K562 (cell line): ENCODE data around the gene GPHN. TPM values are rescaled to one million over a fixed set of nuclear protein-coding genes. Genes with fewer than 3 reads are reported as not detected.

ENCODE experiments used
- ATAC-seq: fragments of 200-7000 bp; cut with Tn5 transposase; 3 replicates; pipeline ENCODE4 v1.9.1; 2020; ENCODE audit warnings: moderate library complexity
- BruUV-seq: library from RNA; stranded (reverse); fragments of 400-500 nt; replicated peaks from 2 replicates; lab custom pipeline; 2021; lab: Mats Ljungman, UMichigan
- CTCF ChIA-PET: fragments of 300-600 bp; formaldehyde crosslinking; extraction: SDS; loops from one replicate; lab custom pipeline; 2021; ENCODE audit warnings: low intra/inter-chr PET ratio; lab: Yijun Ruan, JAX
- POLR2A ChIA-PET: fragments of 300-600, 350-650 bp; sonication (Branson Sonifier 250); formaldehyde crosslinking; extraction: SDS; loops from one replicate; lab custom pipeline; 2021; ENCODE audit warnings: antibody characterized with exemption, inconsistent platforms; lab: Yijun Ruan, JAX
- DNase-seq, 4 experiments: peaks; one replicate each; pipeline versions ENCODE4 v3.0.0 to v3.0.0-alpha.2; 2011 to 2018; ENCODE audit warnings: low spot score in 3 of 4, mixed read lengths in 3 of 4; ENCODE audit errors: extremely low read depth in 1 of 4
- FAIRE-seq: peaks from 2 replicates; lab custom pipeline; 2011; peaks lifted over from hg19 to GRCh38; lab: Jason Lieb, UNC
- H2AFZ ChIP-seq: 2 replicates; pipeline ENCODE4 v1.6.0; 2011; ENCODE audit warnings: low read depth, low read length, control low read depth, inconsistent platforms
- H3K27ac ChIP-seq: fragments of 200-600 bp; 3 replicates; pipeline ENCODE4 v1.8.0; 2011; ENCODE audit warnings: low read depth, mild to moderate bottlenecking, control low read depth, inconsistent platforms, low read length, moderate library complexity, mixed read lengths; ENCODE audit errors: extremely low read depth
- H3K27me3 ChIP-seq, 2 experiments: fragments of 300-600 bp in 1 of 2; 2 replicates in 1 of 2; 3 replicates in 1 of 2; pipeline versions ENCODE4 v1.6.0 to v1.8.0; 2011; ENCODE audit warnings: inconsistent platforms in 2 of 2, low read length in 2 of 2, mild to moderate bottlenecking in 1 of 2, mixed read lengths in 1 of 2, moderate library complexity in 1 of 2; ENCODE audit not compliant: control insufficient read depth in 2 of 2, insufficient read depth in 2 of 2
- H3K36me3 ChIP-seq: fragments of 300-600 bp; 3 replicates; pipeline ENCODE4 v1.8.0; 2011; ENCODE audit warnings: mild to moderate bottlenecking, low read length, inconsistent platforms; ENCODE audit not compliant: control insufficient read depth, insufficient read depth
- H3K4me1 ChIP-seq, 2 experiments: fragments of 200-600 bp in 1 of 2; replicated peaks in 1 of 2; 2 replicates in 1 of 2; 3 replicates in 1 of 2; pipeline versions ENCODE4 v1.5.1 to v1.8.0; 2011; ENCODE audit warnings: inconsistent platforms in 2 of 2, low read length in 2 of 2, mild to moderate bottlenecking in 1 of 2, mixed read lengths in 1 of 2, moderate library complexity in 1 of 2; ENCODE audit not compliant: control insufficient read depth in 2 of 2, insufficient read depth in 2 of 2
- H3K4me2 ChIP-seq: 2 replicates; pipeline ENCODE4 v1.6.1; 2011; ENCODE audit warnings: low read length, control low read depth, inconsistent platforms, mixed read lengths; ENCODE audit not compliant: insufficient read depth
- H3K4me3 ChIP-seq: fragments of 200-600 bp; sonication (generic), shearing (Covaris generic); 2 replicates; pipeline ENCODE4 v1.5.1; 2016; ENCODE audit warnings: control low read depth, inconsistent platforms
- H3K79me2 ChIP-seq: fragments of 200-600 bp; 3 replicates; pipeline ENCODE4 v1.8.0; 2011; ENCODE audit warnings: low read length, inconsistent platforms; ENCODE audit not compliant: control insufficient read depth, insufficient read depth
- H3K9ac ChIP-seq, 2 experiments: 2 replicates each; pipeline versions ENCODE4 v1.6.0 to v1.6.1; 2011; ENCODE audit warnings: low read depth in 2 of 2, low read length in 2 of 2, control low read depth in 1 of 2, inconsistent platforms in 1 of 2, mild to moderate bottlenecking in 1 of 2, mixed read lengths in 1 of 2; ENCODE audit not compliant: insufficient read depth in 1 of 2
- H3K9me1 ChIP-seq: one replicate; pipeline ENCODE4 v1.6.0; 2011; ENCODE audit warnings: inconsistent platforms, mild to moderate bottlenecking, low read length, moderate library complexity; ENCODE audit not compliant: control insufficient read depth, insufficient read depth
- H3K9me3 ChIP-seq: replicated peaks from 2 replicates; pipeline ENCODE4 v1.5.1; 2011; ENCODE audit warnings: low read depth, low read length, inconsistent platforms; ENCODE audit not compliant: control insufficient read depth, insufficient read depth
- H4K20me1 ChIP-seq: replicated peaks from 2 replicates; pipeline ENCODE4 v1.6.1; 2011; ENCODE audit warnings: low read length, inconsistent platforms, mixed read lengths; ENCODE audit not compliant: control insufficient read depth, insufficient read depth
- CBX3 ChIP-seq, 2 experiments: IDR thresholded peaks; 1 replicate in 1 of 2; 2 replicates in 1 of 2; pipeline ENCODE4 v1.6.1; 2012; ENCODE audit warnings: inconsistent platforms in 2 of 2, low read length in 2 of 2, borderline replicate concordance in 1 of 2, control low read depth in 1 of 2
- ZNF133 ChIP-seq: fragments of 250-450 bp; sonication (Bioruptor Pico); IDR thresholded peaks from 2 replicates; pipeline ENCODE4 v1.4.0; 2020; ENCODE audit warnings: mild to moderate bottlenecking
- ZNF407 ChIP-seq: fragments of 450-650 bp; IDR thresholded peaks from 2 replicates; pipeline ENCODE4 v1.6.1; 2016; ENCODE audit warnings: low read depth
- WGBS: fragments of 100-300 bp; shearing (Covaris generic); methylation state at CpG from one replicate; pipeline ENCODE4 v1.1.6; 2016; ENCODE audit warnings: low coverage, mixed read lengths; ENCODE audit not compliant: insufficient coverage; ENCODE audit errors: missing lambda C conversion rate; 5-methylcytosine and 5-hydroxymethylcytosine counted together
- in situ Hi-C: fragments of 300-500 bp; cut with MboI; formaldehyde crosslinking; loops from 4 replicates; pipeline ENCODE4 v1.15.0; 2018; ENCODE audit warnings: inconsistent platforms, mixed read lengths
- intact Hi-C: fragments of 100-400 bp; cut with micrococcal nuclease; formaldehyde crosslinking; loops from 2 replicates; pipeline ENCODE4 v1.14.2; 2022
- polyA plus RNA-seq, 8 experiments: library from polyadenylated mRNA; depleted of rRNA in 4 of 8; stranded (reverse) in 5 of 8; unstranded in 3 of 8; fragments of >200 nt; fragmentation: Nextera tagmentation in 2 of 8; fragmentation: Illumina TruSeq in 1 of 8; extraction: Ambion mirVana in 2 of 8; extraction: Trizol in 1 of 8; gene quantifications; 2 replicates each; pipeline versions ENCODE4 v1.2.1 to v1.2.3, GENCODE V29; 2011 to 2014; ENCODE audit warnings: inconsistent platforms in 1 of 8, missing spikeins in 1 of 8
- total RNA-seq, 7 experiments: library from RNA; depleted of rRNA in 6 of 7; stranded (reverse); fragments of >200 nt in 6 of 7; fragmentation: Illumina TruSeq in 2 of 7; extraction: Trizol in 2 of 7; gene quantifications; 2 replicates each; pipeline versions ENCODE4 v1.2.1 to v1.2.3, GENCODE V29; 2011 to 2021; ENCODE audit warnings: low replicate concordance in 1 of 7

The GPHN gene
- total and polyA plus RNA-seq, 9 of the 15 experiments (the other 6 are each of a cell fraction or from before 2014, with no cell fraction given), result 5.9 to 16.0 (median 11.4) TPM

GRCh38 chr14:66881596-66881995 lies 373.6 kb downstream of the GPHN start:
- no TSS peak for BruUV-seq
- no peaks in the 10 kb centered on the region for H3K36me3 ChIP-seq
- no peak for DNase-seq

GRCh38 chr14:66884149-66884548 lies 376.2 kb downstream of the GPHN start:
- 74% methylated on average over 2 of the region's 2 CpGs for WGBS
- no peak overlapping the region for H3K9ac ChIP-seq
- 0 out of 2 replicates have a peak, but pooled peaks cover 2% of the 10 kb centered on the region for H3K9me3 ChIP-seq
- no peak overlapping the region for H3K4me2 ChIP-seq
- CTCF ChIA-PET, result no interaction called here
- H3K4me3 ChIP-seq, result no peak overlapping the region
- no TSS peak for BruUV-seq
- FAIRE-seq (no peak), DNase-seq (no peak), ATAC-seq (no peak)
- H3K36me3 ChIP-seq, result no peaks in the 10 kb centered on the region
- in situ Hi-C loops, result no loop called here
- H3K27ac ChIP-seq, result no peak overlapping the region
- no peak overlapping the region for H2AFZ ChIP-seq
- no peaks in the 10 kb centered on the region for H3K9me1 ChIP-seq
- H3K79me2 ChIP-seq, result no peaks in the 10 kb centered on the region
- intact Hi-C loops, result no loop called here
- no peaks in the 10 kb centered on the region for H3K4me1 ChIP-seq
- POLR2A ChIA-PET, result no interaction called here
- no peaks in the 10 kb centered on the region for H4K20me1 ChIP-seq
- no peaks in the 10 kb centered on the region for H3K27me3 ChIP-seq
- no peak for TF ChIP-seq ZNF407

More at GRCh38 chr14:66881596-66881995, 373.6 kb downstream of the GPHN start:
- ChIA-PET CTCF (no interaction called here), POLR2A (no interaction called here)
- Histone ChIP-seq H3K4me2 (no peak overlapping the region), H2AFZ (no peak overlapping the region), H3K9me3 (0 out of 2 replicates have a peak, but pooled peaks cover 1% of the 10 kb centered on the region), H3K9ac (no peak overlapping the region), H3K27ac (no peak overlapping the region), H3K4me1 (no peaks in the 10 kb centered on the region), H3K27me3 (no peaks in the 10 kb centered on the region), H3K79me2 (no peaks in the 10 kb centered on the region), H4K20me1 (no peaks in the 10 kb centered on the region), H3K9me1 (no peaks in the 10 kb centered on the region), H3K4me3 (no peak overlapping the region)
- in situ Hi-C loops (no loop called here), intact Hi-C loops (no loop called here)
- FAIRE-seq, result no peak
- TF ChIP-seq CBX3 (IDR thresholded peaks at IDR 0.05; ENCODE audit: borderline replicate concordance in 1 of 2, low read length in 2 of 2), result no peak
- no peak for TF ChIP-seq ZNF133 (CRISPR knock-in tag)
- ATAC-seq, result no peak
